ENCODE measurements around the gene AMHR2.
"Not testable (repeated sequence)": the region's sequence is repeated elsewhere in the genome, so short reads cannot be mapped to it uniquely, and the experiment has no call there.

- TF ChIP-seq CTCF, POLR2A (IDR thresholded peaks at IDR 0.05): not testable (repeated sequence)
Measured at GRCh38 chr12:53402351-53402750, 21.3 kb upstream of the AMHR2 start.

Measured in heart left ventricle (tissue), 13 donors.